ENCODE measurements around the gene PSEN1.
A peak's percentile ranks its signal among the peaks of the same experiment; 100 is the strongest.

Gene PSEN1

DNA sequence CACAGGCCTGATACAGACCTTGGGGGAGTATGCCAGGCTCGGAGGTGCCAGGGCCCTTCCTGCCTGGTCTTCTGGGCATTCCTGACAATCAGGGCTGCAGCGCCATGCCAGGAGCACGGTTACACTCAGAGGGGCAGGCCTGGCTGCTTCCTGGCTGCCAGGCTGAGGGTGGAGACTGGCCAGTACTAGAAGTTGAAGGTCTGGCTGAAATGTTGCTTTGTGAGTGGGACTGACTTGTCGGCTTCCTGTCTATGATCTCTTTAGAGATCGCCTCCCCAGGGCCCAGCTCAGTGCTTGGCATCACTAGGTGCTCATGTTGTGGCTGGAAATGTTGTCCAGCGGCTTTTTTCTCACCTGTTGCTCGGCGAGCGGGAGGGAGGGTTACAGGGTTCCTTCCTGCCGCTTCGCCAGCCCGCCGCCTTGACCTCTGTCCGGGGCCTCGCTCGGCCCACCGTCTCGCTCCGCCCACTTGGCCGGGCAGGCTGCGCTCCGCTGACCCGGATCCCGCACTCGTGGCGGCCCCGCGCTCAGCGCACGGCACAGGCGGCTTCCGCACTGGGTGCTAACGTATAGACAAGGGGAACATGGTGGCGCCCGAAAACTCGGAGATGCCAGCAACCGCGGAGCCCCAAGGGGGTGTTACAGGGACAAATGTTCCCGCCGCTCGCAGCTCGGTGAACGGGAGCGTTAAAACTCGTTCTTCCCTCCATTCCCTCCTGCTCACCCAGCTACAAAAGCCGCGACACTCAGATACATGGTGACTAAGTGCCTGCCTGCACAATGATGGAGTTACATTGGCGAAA, 133.6 kb downstream of the PSEN1 start:
- TF ChIP-seq, protein P1, sequence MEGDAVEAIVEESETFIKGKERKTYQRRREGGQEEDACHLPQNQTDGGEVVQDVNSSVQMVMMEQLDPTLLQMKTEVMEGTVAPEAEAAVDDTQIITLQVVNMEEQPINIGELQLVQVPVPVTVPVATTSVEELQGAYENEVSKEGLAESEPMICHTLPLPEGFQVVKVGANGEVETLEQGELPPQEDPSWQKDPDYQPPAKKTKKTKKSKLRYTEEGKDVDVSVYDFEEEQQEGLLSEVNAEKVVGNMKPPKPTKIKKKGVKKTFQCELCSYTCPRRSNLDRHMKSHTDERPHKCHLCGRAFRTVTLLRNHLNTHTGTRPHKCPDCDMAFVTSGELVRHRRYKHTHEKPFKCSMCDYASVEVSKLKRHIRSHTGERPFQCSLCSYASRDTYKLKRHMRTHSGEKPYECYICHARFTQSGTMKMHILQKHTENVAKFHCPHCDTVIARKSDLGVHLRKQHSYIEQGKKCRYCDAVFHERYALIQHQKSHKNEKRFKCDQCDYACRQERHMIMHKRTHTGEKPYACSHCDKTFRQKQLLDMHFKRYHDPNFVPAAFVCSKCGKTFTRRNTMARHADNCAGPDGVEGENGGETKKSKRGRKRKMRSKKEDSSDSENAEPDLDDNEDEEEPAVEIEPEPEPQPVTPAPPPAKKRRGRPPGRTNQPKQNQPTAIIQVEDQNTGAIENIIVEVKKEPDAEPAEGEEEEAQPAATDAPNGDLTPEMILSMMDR (conservative IDR thresholded peaks at IDR 0.05): no peak
- H3K27ac ChIP-seq: peak overlapping the region; percentile 63

DNA sequence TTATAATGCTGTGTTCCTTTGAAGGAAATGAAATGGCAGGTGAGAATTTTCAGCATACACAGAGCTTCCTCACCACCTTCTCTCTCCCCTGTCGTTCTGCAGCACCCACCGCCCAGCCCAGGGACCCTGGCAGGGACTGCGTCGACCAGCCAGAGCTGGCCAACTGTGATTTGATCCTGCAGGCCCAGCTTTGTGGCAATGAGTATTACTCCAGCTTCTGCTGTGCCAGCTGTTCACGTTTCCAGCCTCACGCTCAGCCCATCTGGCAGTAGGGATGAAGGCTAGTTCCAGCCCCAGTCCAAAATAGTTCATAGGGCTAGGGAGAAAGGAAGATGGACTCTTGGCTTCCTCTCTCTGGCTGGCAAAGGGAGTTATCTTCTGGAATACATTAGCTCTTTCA, 136.1 kb downstream of the PSEN1 start:
- H3K27ac ChIP-seq: no peak overlapping the region
- TF ChIP-seq, protein P1 (conservative IDR thresholded peaks at IDR 0.05): no peak

Measured in VCaP (cell line).